NCI-H460 (cell line): ENCODE measurements around the gene PDZD2. TPM values are rescaled to one million over a fixed set of nuclear protein-coding genes. Genes with fewer than 3 reads are reported as not detected.
"Not testable (repeated sequence)": the region's sequence is repeated elsewhere in the genome, so short reads cannot be mapped to it uniquely, and the experiment has no call there.

ENCODE experiments used
- DNase-seq: peaks from one replicate; pipeline ENCODE4 v3.0.0-alpha.2; 2016; ENCODE audit warnings: low read depth; ENCODE audit errors: extremely low read depth
- total RNA-seq: library from RNA; depleted of rRNA; stranded (reverse); fragments of >200 nt; shearing (Covaris generic); gene quantifications from 2 replicates; pipeline ENCODE4 v1.2.3, GENCODE V29; 2014

PDZD2 gene
- total RNA-seq, 1 experiment from 2014 or later, result not detected

GRCh38 chr5:31682025-31682424 lies 43.1 kb downstream of the PDZD2 start:
- DNase-seq, result no peak

- DNase-seq, result no peak
These were observed 43.9 kb downstream of the PDZD2 start for GRCh38 chr5:31682851-31683250.

GRCh38 chr5:31688515-31689092 lies 49.7 kb downstream of the PDZD2 start:
- DNase-seq, result no peak

GRCh38 chr5:31691408-31691807 lies 52.5 kb downstream of the PDZD2 start:
- not testable (repeated sequence) for DNase-seq

DNA sequence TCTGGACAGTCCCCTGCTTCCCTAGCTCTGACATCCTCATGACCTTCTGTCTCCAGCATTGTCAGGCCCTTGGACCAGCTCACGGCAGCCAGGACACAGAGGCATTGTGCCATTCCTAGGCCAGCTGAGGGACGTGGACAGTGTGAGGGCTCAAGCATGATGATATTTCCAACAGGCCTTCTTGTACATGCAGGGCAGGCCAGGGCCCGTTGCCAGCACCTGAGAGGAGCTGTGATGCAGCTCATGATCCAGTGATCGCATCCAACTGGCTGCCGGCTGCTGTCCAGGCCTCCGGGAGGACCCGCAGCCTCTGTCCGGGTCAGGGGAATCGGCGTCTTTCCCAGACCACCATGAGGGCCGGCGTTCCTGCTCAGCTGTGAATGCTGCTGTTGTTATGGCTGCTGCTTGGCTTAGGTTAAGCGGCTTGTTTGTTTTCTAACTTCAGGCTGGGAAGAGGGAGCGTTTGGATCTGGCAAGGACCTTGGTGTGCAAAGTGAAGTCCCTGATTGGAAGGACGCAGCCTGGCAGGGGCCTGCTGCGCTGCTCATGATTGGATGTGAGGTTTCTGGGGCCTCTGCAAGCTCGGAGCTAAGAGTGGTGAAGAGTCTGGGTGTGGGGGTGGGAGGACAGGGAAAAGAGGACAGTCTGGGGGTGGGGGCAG lies 53.8 kb downstream of the PDZD2 start:
- DNase-seq, result no peak

DNA sequence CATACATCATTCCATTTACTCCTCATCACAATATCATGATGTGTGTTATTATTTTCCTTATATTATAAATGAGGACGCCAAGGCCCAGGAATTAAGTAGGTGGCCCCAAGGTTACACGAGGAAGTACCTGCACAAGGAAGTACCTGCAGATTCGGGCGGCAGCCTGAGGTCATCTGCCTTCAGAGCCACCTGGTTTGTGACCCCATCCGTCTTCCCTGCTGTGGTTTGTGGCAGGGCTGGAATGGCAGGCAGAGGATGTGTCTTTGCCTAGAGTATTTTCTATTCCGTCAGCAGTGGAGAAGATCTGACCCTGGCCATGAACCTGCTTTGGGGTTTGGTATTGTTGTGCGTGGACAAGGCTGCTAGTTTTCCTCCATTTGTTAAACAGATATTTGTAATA lies 59.7 kb downstream of the PDZD2 start:
- no peak for DNase-seq

DNA sequence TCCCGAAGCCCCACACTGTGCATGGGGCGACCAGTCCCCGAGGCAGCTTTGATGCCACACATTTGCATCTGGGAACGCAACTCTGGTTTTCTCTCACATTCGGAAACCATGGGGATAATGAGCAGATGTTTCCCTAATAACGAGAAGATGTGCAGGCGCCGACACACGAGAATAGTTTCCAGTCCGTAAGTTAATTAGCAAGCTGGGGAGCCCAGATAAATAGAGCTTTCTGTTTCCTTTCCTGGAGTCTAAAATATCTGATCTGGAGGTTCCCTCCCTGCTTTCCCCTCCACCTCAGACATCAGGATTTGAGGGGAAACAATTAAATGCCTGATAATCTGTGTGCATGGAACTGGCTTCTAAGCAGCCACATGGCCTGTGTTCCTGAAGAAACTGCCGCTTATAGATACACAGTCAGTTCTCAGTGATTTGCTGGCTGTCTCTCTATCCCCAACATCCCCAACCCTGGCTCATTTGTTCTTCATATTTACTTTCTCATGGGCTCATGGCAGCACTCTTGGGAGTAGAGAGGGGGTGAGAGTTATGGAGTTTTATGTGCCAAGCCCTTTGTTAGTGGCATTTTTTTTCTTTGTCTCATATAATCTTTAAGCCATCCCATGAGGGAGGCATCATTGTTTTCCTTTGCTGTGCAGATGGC lies 62.8 kb downstream of the PDZD2 start:
- no peak for DNase-seq

DNA sequence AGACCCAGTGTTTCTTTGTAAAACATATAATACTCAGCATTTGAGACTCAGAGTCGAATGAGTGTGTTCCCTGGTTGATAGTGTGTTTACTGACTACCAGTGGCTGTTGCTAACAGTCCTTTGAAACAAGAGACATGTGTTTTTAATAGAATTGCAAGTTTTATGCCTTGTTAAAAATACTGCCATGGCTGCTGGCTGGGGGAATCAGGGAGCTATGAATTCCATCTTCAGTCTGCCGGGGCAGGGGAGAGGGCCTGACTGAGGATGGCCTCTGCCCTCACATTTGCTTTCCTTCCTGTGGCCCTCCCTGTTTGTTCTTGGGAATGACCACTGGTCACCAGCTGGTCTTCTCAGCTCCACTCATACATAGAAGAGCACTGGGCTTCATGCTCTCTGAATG lies 63.8 kb downstream of the PDZD2 start:
- DNase-seq, result no peak

- DNase-seq, result no peak
These were observed 64.8 kb downstream of the PDZD2 start for GRCh38 chr5:31703757-31704156.

GRCh38 chr5:31706186-31706585 lies 67.3 kb downstream of the PDZD2 start:
- DNase-seq, result no peak

DNA sequence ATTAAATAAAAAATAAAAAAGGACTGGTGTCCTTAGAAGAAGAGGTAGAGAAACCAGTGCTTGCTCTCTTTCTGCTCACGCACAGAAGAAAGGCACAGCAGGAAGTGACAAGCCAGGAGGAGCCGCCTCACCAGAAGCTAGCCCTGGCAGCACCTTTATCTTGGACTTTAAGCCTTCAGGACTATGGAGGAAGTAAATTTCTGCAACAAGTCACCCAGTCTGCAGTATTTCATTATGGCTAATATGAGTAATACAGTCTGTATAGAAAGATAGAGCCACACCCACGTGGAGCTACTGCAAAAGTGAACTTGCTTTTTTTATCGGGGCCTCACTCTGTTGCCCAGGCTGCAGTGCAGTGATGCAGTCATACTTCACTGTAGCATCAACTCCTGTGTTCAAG lies 68.4 kb downstream of the PDZD2 start:
- DNase-seq, result no peak

DNA sequence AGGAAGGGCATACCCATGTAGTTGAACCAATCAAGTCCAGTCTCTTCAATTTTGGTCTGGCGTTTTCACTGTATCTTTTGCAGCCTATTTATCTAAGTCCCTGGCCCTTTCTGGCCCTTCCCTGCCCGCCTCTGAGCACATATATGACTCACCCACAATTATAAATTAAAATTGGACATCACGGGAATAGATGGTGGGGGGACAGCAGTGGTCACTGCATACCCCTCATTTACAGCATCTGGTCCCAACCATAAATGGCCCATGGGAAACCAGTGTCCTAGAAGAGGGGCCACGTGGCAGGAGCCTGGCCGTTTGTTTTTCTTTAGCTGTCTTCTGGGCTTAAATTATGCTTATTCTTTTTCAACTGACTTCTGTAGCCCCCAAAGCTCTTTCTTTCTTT lies 69.2 kb downstream of the PDZD2 start:
- no peak for DNase-seq

GRCh38 chr5:31711363-31711762 lies 72.4 kb downstream of the PDZD2 start:
- DNase-seq, result no peak

- DNase-seq, result no peak
These were observed 73.1 kb downstream of the PDZD2 start for GRCh38 chr5:31711935-31712592.

DNA sequence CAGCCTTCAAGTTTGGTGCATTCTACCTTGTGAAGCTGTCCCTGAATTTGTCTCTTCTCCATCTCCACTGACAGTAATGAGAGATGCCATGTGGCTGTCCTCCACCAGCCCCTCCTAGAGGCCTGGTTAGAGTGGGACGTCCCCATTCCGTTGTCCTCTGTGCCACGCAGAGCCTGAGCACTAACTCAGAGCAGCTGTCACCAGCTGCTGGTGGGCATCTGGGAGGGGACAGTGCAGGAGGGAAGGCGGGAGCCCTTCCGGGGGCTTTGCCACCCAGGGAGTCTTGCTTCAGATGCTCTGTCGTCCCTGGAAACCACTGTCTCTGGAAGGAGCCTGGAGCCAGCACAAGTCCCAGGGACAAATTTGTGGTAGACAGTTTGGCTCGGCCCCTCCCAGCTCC lies 78.6 kb downstream of the PDZD2 start:
- no peak for DNase-seq

DNA sequence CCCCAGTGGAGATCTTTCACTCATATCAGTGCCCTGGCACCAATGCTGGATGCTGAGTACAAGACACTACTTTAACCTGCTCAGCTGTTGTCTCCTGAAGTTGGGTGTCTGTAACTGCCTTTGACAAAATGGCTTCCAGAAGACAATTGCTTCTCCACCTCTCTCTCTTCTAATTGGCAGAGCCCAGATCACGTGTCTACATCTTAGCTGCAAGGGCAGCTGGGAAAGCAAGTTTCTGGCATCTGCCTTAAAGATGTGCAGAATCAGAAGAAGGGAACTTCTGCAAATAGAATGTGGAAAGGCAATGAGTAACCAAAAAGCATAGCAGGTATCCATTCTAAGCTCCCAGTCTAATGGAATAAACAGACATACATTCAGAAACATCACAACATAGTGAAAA lies 81.1 kb downstream of the PDZD2 start:
- DNase-seq, result no peak

DNA sequence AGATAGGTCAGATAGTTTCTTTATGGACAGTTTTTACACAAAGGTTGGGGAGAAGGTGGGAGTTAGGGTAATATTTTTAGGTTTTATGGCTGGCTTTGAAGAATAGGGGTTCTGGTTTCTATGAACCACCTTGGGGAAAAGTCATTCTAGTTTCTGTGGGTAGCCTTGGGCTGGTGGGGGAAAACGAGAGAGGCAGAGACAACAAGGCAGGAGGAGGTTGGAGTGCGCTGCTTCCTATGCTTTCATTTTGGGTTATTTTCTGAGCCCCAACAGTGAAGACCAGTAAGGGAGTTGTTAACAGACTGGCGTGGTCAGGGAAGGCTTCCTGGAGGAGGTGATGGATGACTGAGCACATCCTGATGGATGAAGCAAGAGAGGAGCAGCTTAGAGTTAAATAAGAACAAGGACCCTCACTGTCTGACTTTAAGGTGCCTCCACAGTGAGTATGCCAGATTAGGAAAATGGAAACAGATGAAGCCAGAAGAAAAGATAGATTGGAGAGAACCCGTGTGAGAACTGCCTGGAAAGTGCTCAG lies 81.9 kb downstream of the PDZD2 start:
- DNase-seq, result no peak

GRCh38 chr5:31722111-31722510 lies 83.2 kb downstream of the PDZD2 start:
- DNase-seq, result no peak

- DNase-seq, result no peak
These were observed 87.1 kb downstream of the PDZD2 start for GRCh38 chr5:31725996-31726395.

GRCh38 chr5:31726952-31727351 lies 88.0 kb downstream of the PDZD2 start:
- no peak for DNase-seq

GRCh38 chr5:31728039-31728438 lies 89.1 kb downstream of the PDZD2 start:
- DNase-seq, result no peak
